ENCODE measurements around the gene SMIM30.

- TF ChIP-seq EZH2phosphoT487 (IDR thresholded peaks at IDR 0.05; ENCODE audit: borderline replicate concordance, low read depth, low read length), result no peak
- TF ChIP-seq CTCF (conservative IDR thresholded peaks at IDR 0.05; ENCODE audit: low read length), result no peak
Measured at GRCh38 chr7:113084496-113085172, 33.7 kb downstream of the SMIM30 start.
